Activated T-helper 1 cell treated with anti-CD3 and anti-CD28 coated beads, Interleukin-12 subunit alpha, Interleukin-12 subunit beta, Interleukin-2, Interleukin-4 antibody, amounts not matched to agents 30 ng/mL and 10 ng/mL and 1 ng/mL, durations not matched to agents 14 hours and 24 hours and 36 hours (primary cell): Measurements from ENCODE around the gene WDR45B. TPM values are rescaled to one million over a fixed set of nuclear protein-coding genes. Genes with fewer than 3 reads are reported as not detected.

Experiments
- DNase-seq: peaks from one replicate; pipeline ENCODE4 v3.0.0; 2021; ENCODE audit warnings: low spot score
- H3K27ac Mint-ChIP-seq: one replicate; pipeline ENCODE4 v1.8.0; 2021; ENCODE audit warnings: mild to moderate bottlenecking, mixed read lengths
- H3K27me3 Mint-ChIP-seq: one replicate; pipeline ENCODE4 v1.8.0; 2022; ENCODE audit warnings: mild to moderate bottlenecking, moderate library complexity, mixed read lengths; ENCODE audit not compliant: insufficient read depth
- H3K36me3 Mint-ChIP-seq: one replicate; pipeline ENCODE4 v1.8.0; 2021; ENCODE audit warnings: low read depth, mixed read lengths
- H3K4me1 Mint-ChIP-seq: one replicate; pipeline ENCODE4 v1.8.0; 2021; ENCODE audit warnings: low read depth, mixed read lengths
- H3K4me3 Mint-ChIP-seq: one replicate; pipeline ENCODE4 v1.8.0; 2021; ENCODE audit warnings: mild to moderate bottlenecking, moderate library complexity, mixed read lengths
- H3K9me3 Mint-ChIP-seq: one replicate; pipeline ENCODE4 v1.8.0; 2021; ENCODE audit warnings: mixed read lengths
- intact Hi-C: fragments of 100-400 bp; cut with micrococcal nuclease; formaldehyde crosslinking; loops from one replicate; pipeline ENCODE4 v1.15.1; 2024
- total RNA-seq: library from RNA; stranded (reverse); gene quantifications from 2 replicates; pipeline ENCODE4 v1.2.3, GENCODE V29; 2022

The WDR45B gene
- total RNA-seq, 1 donor from 2014 or later, result 55.1 TPM

GRCh38 chr17:82645516-82645915, 2.7 kb downstream of the WDR45B start:
- peak overlapping the region; percentile 68 for H3K27ac Mint-ChIP-seq
- H3K4me1 Mint-ChIP-seq, result peaks cover 25% of the 10 kb centered on the region
- no peaks in the 10 kb centered on the region for H3K27me3 Mint-ChIP-seq
- no peak for DNase-seq
- peaks cover 19% of the 10 kb centered on the region for H3K36me3 Mint-ChIP-seq
- no peaks in the 10 kb centered on the region for H3K9me3 Mint-ChIP-seq
- H3K4me3 Mint-ChIP-seq, result peak overlapping the region; percentile 89
- intact Hi-C loops, result loop anchor here (5.0 kb wide), 1 partner anchor 53 kb away; no protein-coding TSS in a partner anchor

- Mint-ChIP-seq H3K36me3 (peaks cover 26% of the 10 kb centered on the region), H3K27me3 (no peaks in the 10 kb centered on the region), H3K4me1 (peaks cover 33% of the 10 kb centered on the region), H3K9me3 (no peaks in the 10 kb centered on the region), H3K27ac (no peak overlapping the region), H3K4me3 (no peak overlapping the region)
- DNase-seq, result no peak
- intact Hi-C loops, result no loop called here
Observed at GRCh38 chr17:82644148-82644547, 4.1 kb downstream of the WDR45B start.

GRCh38 chr17:82642022-82642421, 6.2 kb downstream of the WDR45B start:
- DNase-seq, result no peak
- Mint-ChIP-seq H3K4me3 (no peak overlapping the region), H3K36me3 (peaks cover 31% of the 10 kb centered on the region), H3K4me1 (peaks cover 39% of the 10 kb centered on the region), H3K9me3 (no peaks in the 10 kb centered on the region), H3K27ac (no peak overlapping the region), H3K27me3 (no peaks in the 10 kb centered on the region)
- intact Hi-C loops, result no loop called here

GRCh38 chr17:82640036-82640435, 8.2 kb downstream of the WDR45B start:
- no peaks in the 10 kb centered on the region for H3K9me3 Mint-ChIP-seq
- H3K36me3 Mint-ChIP-seq, result peaks cover 36% of the 10 kb centered on the region
- DNase-seq, result no peak
- no peaks in the 10 kb centered on the region for H3K27me3 Mint-ChIP-seq
- intact Hi-C loops, result no loop called here
- H3K4me1 Mint-ChIP-seq, result peaks cover 28% of the 10 kb centered on the region
- H3K27ac Mint-ChIP-seq, result no peak overlapping the region
- no peak overlapping the region for H3K4me3 Mint-ChIP-seq

GRCh38 chr17:82639628-82640027, 8.6 kb downstream of the WDR45B start:
- Mint-ChIP-seq H3K9me3 (no peaks in the 10 kb centered on the region), H3K4me3 (no peak overlapping the region), H3K27me3 (no peaks in the 10 kb centered on the region), H3K4me1 (peaks cover 31% of the 10 kb centered on the region), H3K36me3 (peaks cover 37% of the 10 kb centered on the region), H3K27ac (no peak overlapping the region)
- no peak for DNase-seq
- intact Hi-C loops, result no loop called here

GRCh38 chr17:82638183-82638773, 10.0 kb downstream of the WDR45B start:
- Mint-ChIP-seq H3K4me1 (peaks cover 26% of the 10 kb centered on the region), H3K36me3 (peaks cover 37% of the 10 kb centered on the region), H3K9me3 (no peaks in the 10 kb centered on the region), H3K27me3 (no peaks in the 10 kb centered on the region), H3K4me3 (no peak overlapping the region), H3K27ac (no peak overlapping the region)
- intact Hi-C loops, result no loop called here
- DNase-seq, result no peak

- no peak for DNase-seq
- H3K4me1 Mint-ChIP-seq, result peaks cover 26% of the 10 kb centered on the region
- H3K27ac Mint-ChIP-seq, result peak overlapping the region; percentile 38
- H3K9me3 Mint-ChIP-seq, result no peaks in the 10 kb centered on the region
- H3K4me3 Mint-ChIP-seq, result no peak overlapping the region
- peaks cover 31% of the 10 kb centered on the region for H3K36me3 Mint-ChIP-seq
- no peaks in the 10 kb centered on the region for H3K27me3 Mint-ChIP-seq
- intact Hi-C loops, result no loop called here
Observed at GRCh38 chr17:82636626-82637598, 11.3 kb downstream of the WDR45B start.

- H3K4me1 Mint-ChIP-seq, result peaks cover 24% of the 10 kb centered on the region
- no peak for DNase-seq
- no peak overlapping the region for H3K27ac Mint-ChIP-seq
- intact Hi-C loops, result no loop called here
- H3K36me3 Mint-ChIP-seq, result peaks cover 35% of the 10 kb centered on the region
- H3K27me3 Mint-ChIP-seq, result no peaks in the 10 kb centered on the region
- H3K4me3 Mint-ChIP-seq, result no peak overlapping the region
- no peaks in the 10 kb centered on the region for H3K9me3 Mint-ChIP-seq
Observed at GRCh38 chr17:82633343-82633742, 14.9 kb downstream of the WDR45B start.

GRCh38 chr17:82632451-82632850, 15.8 kb downstream of the WDR45B start:
- intact Hi-C loops, result no loop called here

GRCh38 chr17:82631544-82631943, 16.7 kb downstream of the WDR45B start:
- no peak overlapping the region for H3K4me3 Mint-ChIP-seq
- peaks cover 14% of the 10 kb centered on the region for H3K4me1 Mint-ChIP-seq
- peaks cover 38% of the 10 kb centered on the region for H3K36me3 Mint-ChIP-seq
- no peak for DNase-seq
- intact Hi-C loops, result no loop called here
- no peaks in the 10 kb centered on the region for H3K27me3 Mint-ChIP-seq
- H3K27ac Mint-ChIP-seq, result no peak overlapping the region
- H3K9me3 Mint-ChIP-seq, result no peaks in the 10 kb centered on the region

More at GRCh38 chr17:82632451-82632850, 15.8 kb downstream of the WDR45B start:
- H3K27me3 Mint-ChIP-seq, result no peaks in the 10 kb centered on the region
- H3K4me3 Mint-ChIP-seq, result no peak overlapping the region
- peaks cover 37% of the 10 kb centered on the region for H3K36me3 Mint-ChIP-seq
- no peaks in the 10 kb centered on the region for H3K9me3 Mint-ChIP-seq
- H3K4me1 Mint-ChIP-seq, result peaks cover 23% of the 10 kb centered on the region
- DNase-seq, result no peak
- no peak overlapping the region for H3K27ac Mint-ChIP-seq

GRCh38 chr17:82630212-82630611, 18.0 kb downstream of the WDR45B start:
- Mint-ChIP-seq H3K9me3 (no peaks in the 10 kb centered on the region), H3K4me3 (no peak overlapping the region), H3K4me1 (peaks cover 11% of the 10 kb centered on the region), H3K27ac (peak overlapping the region; percentile 68), H3K27me3 (no peaks in the 10 kb centered on the region), H3K36me3 (peaks cover 35% of the 10 kb centered on the region)
- intact Hi-C loops, result no loop called here
- no peak for DNase-seq

GRCh38 chr17:82629748-82630147, 18.5 kb downstream of the WDR45B start:
- intact Hi-C loops, result no loop called here
- Mint-ChIP-seq H3K36me3 (peaks cover 34% of the 10 kb centered on the region), H3K4me1 (peaks cover 9% of the 10 kb centered on the region), H3K27ac (no peak overlapping the region), H3K9me3 (no peaks in the 10 kb centered on the region), H3K4me3 (no peak overlapping the region), H3K27me3 (no peaks in the 10 kb centered on the region)
- DNase-seq, result no peak

GRCh38 chr17:82627405-82627804, 20.8 kb downstream of the WDR45B start:
- Mint-ChIP-seq H3K27me3 (no peaks in the 10 kb centered on the region), H3K4me3 (no peak overlapping the region), H3K36me3 (peaks cover 34% of the 10 kb centered on the region), H3K27ac (peak overlapping the region; percentile 60), H3K9me3 (no peaks in the 10 kb centered on the region), H3K4me1 (peaks cover 7% of the 10 kb centered on the region)
- intact Hi-C loops, result no loop called here
- DNase-seq, result no peak
